Measurements from ENCODE around the gene GPRC5C. TPM values are rescaled to one million over a fixed set of nuclear protein-coding genes. Genes with fewer than 3 reads are reported as not detected.

Gene GPRC5C
- total and polyA plus RNA-seq, 9 of the 15 experiments (the other 6 are each of a cell fraction or from before 2014, with no cell fraction given): 0.28 to 9.0 (median 4.1) TPM

DNA sequence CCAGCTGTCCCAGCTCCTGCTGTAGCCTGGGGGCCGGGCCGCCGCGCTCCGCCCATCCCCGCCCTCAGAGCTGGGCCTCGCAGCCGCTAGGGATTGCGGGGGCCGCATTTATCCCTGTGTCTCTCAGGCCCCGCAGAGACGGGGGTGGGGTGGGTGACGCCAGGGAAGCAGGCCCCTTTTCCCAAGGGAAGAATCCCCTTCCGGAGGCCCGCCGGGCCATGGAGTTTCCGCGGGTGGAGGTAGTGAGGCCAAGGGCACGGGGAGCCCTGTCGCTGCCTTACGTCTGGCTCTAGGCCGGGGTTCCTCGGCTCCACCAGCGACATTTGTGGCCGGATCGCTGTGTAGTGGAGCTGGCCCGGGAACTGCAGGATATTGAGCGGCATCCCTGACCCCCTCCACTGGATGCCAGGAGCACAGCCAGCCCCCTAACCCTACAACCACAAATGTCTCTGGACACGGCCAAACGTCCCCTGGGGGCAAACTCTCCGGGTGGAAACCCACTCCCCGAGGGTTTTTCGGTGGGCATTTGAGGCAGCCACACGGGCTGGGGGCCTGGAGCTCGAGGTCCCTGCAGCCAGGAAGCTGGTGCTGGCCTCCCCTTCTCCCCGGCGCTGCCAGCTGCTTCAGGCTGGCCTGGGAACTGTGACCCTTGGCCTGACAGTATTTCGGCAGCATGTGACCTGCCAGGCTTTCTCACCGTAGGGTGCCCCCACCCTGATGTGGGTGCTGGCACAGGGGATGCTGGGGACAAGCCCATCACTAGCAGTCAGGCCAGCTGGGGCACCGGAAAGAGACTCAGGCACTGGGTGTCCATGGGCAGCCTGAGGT, 22.5 kb downstream of the GPRC5C start (continued):
- TF ChIP-seq, protein P1, sequence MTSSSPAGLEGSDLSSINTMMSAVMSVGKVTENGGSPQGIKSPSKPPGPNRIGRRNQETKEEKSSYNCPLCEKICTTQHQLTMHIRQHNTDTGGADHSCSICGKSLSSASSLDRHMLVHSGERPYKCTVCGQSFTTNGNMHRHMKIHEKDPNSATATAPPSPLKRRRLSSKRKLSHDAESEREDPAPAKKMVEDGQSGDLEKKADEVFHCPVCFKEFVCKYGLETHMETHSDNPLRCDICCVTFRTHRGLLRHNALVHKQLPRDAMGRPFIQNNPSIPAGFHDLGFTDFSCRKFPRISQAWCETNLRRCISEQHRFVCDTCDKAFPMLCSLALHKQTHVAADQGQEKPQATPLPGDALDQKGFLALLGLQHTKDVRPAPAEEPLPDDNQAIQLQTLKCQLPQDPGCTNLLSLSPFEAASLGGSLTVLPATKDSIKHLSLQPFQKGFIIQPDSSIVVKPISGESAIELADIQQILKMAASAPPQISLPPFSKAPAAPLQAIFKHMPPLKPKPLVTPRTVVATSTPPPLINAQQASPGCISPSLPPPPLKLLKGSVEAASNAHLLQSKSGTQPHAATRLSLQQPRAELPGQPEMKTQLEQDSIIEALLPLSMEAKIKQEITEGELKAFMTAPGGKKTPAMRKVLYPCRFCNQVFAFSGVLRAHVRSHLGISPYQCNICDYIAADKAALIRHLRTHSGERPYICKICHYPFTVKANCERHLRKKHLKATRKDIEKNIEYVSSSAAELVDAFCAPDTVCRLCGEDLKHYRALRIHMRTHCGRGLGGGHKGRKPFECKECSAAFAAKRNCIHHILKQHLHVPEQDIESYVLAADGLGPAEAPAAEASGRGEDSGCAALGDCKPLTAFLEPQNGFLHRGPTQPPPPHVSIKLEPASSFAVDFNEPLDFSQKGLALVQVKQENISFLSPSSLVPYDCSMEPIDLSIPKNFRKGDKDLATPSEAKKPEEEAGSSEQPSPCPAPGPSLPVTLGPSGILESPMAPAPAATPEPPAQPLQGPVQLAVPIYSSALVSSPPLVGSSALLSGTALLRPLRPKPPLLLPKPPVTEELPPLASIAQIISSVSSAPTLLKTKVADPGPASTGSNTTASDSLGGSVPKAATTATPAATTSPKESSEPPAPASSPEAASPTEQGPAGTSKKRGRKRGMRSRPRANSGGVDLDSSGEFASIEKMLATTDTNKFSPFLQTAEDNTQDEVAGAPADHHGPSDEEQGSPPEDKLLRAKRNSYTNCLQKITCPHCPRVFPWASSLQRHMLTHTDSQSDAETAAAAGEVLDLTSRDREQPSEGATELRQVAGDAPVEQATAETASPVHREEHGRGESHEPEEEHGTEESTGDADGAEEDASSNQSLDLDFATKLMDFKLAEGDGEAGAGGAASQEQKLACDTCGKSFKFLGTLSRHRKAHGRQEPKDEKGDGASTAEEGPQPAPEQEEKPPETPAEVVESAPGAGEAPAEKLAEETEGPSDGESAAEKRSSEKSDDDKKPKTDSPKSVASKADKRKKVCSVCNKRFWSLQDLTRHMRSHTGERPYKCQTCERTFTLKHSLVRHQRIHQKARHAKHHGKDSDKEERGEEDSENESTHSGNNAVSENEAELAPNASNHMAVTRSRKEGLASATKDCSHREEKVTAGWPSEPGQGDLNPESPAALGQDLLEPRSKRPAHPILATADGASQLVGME (CRISPR knock-in tag; IDR thresholded peaks at IDR 0.05): no peak
- TF ChIP-seq MCM2 (IDR thresholded peaks at IDR 0.05; ENCODE audit: low read depth) (no peak), BCOR (IDR thresholded peaks at IDR 0.05) (no peak), PHF20 (IDR thresholded peaks at IDR 0.05; ENCODE audit: partially characterized antibody) (peak; percentile 38), TEAD1 (CRISPR knock-in tag; IDR thresholded peaks at IDR 0.05) (no peak), CEBPB (tag; IDR thresholded peaks at IDR 0.05) (no peak), CBX8 (IDR thresholded peaks at IDR 0.05; ENCODE audit: borderline replicate concordance, extremely low read depth, low read depth, low read length, poor library complexity, severe bottlenecking) (no peak)
- TF ChIP-seq, protein P2, sequence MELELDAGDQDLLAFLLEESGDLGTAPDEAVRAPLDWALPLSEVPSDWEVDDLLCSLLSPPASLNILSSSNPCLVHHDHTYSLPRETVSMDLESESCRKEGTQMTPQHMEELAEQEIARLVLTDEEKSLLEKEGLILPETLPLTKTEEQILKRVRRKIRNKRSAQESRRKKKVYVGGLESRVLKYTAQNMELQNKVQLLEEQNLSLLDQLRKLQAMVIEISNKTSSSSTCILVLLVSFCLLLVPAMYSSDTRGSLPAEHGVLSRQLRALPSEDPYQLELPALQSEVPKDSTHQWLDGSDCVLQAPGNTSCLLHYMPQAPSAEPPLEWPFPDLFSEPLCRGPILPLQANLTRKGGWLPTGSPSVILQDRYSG (tag; conservative IDR thresholded peaks at IDR 0.05; ENCODE audit: low read depth): no peak
- TF ChIP-seq, protein P3, sequence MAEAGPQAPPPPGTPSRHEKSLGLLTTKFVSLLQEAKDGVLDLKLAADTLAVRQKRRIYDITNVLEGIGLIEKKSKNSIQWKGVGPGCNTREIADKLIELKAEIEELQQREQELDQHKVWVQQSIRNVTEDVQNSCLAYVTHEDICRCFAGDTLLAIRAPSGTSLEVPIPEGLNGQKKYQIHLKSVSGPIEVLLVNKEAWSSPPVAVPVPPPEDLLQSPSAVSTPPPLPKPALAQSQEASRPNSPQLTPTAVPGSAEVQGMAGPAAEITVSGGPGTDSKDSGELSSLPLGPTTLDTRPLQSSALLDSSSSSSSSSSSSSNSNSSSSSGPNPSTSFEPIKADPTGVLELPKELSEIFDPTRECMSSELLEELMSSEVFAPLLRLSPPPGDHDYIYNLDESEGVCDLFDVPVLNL (CRISPR knock-in tag; IDR thresholded peaks at IDR 0.05; ENCODE audit: low read depth): no peak
- TF ChIP-seq, protein P4, sequence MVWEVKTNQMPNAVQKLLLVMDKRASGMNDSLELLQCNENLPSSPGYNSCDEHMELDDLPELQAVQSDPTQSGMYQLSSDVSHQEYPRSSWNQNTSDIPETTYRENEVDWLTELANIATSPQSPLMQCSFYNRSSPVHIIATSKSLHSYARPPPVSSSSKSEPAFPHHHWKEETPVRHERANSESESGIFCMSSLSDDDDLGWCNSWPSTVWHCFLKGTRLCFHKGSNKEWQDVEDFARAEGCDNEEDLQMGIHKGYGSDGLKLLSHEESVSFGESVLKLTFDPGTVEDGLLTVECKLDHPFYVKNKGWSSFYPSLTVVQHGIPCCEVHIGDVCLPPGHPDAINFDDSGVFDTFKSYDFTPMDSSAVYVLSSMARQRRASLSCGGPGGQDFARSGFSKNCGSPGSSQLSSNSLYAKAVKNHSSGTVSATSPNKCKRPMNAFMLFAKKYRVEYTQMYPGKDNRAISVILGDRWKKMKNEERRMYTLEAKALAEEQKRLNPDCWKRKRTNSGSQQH (CRISPR knock-in tag; IDR thresholded peaks at IDR 0.05): no peak
- TF ChIP-seq, protein P5, sequence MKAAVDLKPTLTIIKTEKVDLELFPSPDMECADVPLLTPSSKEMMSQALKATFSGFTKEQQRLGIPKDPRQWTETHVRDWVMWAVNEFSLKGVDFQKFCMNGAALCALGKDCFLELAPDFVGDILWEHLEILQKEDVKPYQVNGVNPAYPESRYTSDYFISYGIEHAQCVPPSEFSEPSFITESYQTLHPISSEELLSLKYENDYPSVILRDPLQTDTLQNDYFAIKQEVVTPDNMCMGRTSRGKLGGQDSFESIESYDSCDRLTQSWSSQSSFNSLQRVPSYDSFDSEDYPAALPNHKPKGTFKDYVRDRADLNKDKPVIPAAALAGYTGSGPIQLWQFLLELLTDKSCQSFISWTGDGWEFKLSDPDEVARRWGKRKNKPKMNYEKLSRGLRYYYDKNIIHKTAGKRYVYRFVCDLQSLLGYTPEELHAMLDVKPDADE (conservative IDR thresholded peaks at IDR 0.05; ENCODE audit: control insufficient read depth, low read depth, low read length): no peak
- TF ChIP-seq, protein P6, sequence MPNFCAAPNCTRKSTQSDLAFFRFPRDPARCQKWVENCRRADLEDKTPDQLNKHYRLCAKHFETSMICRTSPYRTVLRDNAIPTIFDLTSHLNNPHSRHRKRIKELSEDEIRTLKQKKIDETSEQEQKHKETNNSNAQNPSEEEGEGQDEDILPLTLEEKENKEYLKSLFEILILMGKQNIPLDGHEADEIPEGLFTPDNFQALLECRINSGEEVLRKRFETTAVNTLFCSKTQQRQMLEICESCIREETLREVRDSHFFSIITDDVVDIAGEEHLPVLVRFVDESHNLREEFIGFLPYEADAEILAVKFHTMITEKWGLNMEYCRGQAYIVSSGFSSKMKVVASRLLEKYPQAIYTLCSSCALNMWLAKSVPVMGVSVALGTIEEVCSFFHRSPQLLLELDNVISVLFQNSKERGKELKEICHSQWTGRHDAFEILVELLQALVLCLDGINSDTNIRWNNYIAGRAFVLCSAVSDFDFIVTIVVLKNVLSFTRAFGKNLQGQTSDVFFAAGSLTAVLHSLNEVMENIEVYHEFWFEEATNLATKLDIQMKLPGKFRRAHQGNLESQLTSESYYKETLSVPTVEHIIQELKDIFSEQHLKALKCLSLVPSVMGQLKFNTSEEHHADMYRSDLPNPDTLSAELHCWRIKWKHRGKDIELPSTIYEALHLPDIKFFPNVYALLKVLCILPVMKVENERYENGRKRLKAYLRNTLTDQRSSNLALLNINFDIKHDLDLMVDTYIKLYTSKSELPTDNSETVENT (CRISPR knock-in tag; IDR thresholded peaks at IDR 0.05): no peak
